Measurements from ENCODE around the gene CAPN5. TPM values are rescaled to one million over a fixed set of nuclear protein-coding genes. Genes with fewer than 3 reads are reported as not detected.

Gene CAPN5
- total and polyA plus RNA-seq, 2 experiments from 2014 or later, result 25.2 to 28.8 TPM

DNA sequence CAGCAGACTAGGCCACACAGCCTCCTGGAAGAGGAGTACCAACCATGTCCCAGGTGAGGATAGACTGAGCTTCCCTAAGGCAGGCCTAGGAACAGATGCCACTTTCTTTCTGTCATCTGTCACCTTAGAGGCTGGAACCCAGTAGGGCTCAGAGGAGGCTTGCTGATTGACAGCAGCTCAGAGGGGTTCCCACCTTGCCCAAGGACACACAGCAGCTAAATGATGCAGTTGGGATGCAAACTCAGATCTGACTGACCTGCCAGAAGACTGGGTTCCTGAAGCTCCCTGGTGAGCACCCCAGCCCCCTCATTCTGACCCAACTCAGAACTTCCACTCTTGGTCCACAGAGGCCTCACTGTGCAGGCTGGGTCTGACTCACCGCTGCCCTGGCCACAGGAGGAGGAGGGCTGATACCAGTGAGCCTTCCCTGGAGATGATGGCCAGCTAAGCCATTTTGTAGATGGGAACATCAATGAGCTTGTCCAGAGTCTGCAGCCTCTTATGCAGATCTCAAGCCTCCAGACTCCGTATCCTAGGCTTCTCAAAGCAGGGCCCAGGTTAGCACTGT, 14.0 kb downstream of the CAPN5 start:
- no peaks in the 10 kb centered on the region for H4K20me1 ChIP-seq (ENCODE audit: insufficient read depth, poor library complexity, severe bottlenecking)
- no peaks in the 10 kb centered on the region for H3K9me2 ChIP-seq (replicated peaks; ENCODE audit: insufficient read depth)
- H3K4me1 ChIP-seq (ENCODE audit: insufficient read depth), result peaks cover 18% of the 10 kb centered on the region
- peaks cover 65% of the 10 kb centered on the region for H3K79me2 ChIP-seq
- H3K9me3 ChIP-seq (ENCODE audit: low read depth), result no peaks in the 10 kb centered on the region
- no peak for TF ChIP-seq EZH2 (IDR thresholded peaks at IDR 0.05; ENCODE audit: borderline replicate concordance)
- H3K27me3 ChIP-seq, result no peaks in the 10 kb centered on the region
- H3K4me3 ChIP-seq, result no peak overlapping the region
- no peak overlapping the region for H3K4me2 ChIP-seq
- 94% methylated on average over 2 of the region's 2 CpGs for WGBS (ENCODE audit: low lambda C conversion rate, missing lambda C conversion rate)
- H3K27ac ChIP-seq, result no peak overlapping the region
- H3K36me3 ChIP-seq (replicated peaks; ENCODE audit: insufficient read depth, low read depth), result no peaks in the 10 kb centered on the region
- no peak for DNase-seq (ENCODE audit: low spot score)
- no peak overlapping the region for H2AFZ ChIP-seq

DNA sequence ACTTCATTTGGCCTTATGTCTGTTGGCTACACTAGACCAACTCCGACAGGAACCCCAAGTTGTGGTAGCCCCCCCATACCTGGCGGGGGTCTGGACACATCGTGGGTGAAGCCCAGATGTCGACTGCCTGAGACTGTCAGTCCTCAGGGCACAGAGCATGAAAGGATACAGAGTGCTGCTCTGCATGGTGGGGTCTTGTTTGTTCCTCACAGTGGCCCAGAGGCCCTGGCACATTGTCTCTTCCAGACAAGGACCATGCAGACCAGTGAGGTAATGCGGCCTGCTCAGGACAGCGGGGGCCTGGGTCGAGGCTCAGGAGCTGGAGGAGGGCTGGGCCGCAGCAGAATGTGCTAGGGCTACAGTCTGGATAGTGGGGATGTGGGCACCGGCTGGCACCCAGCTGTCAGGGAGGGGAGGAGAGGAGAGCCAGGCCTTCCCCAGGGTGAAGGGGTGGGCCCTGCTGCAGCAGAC, 14.6 kb downstream of the CAPN5 start:
- 95% methylated on average over 9 of the region's 9 CpGs for WGBS (ENCODE audit: low lambda C conversion rate, missing lambda C conversion rate)
- H3K27ac ChIP-seq, result no peak overlapping the region
- no peak for TF ChIP-seq EZH2 (IDR thresholded peaks at IDR 0.05; ENCODE audit: borderline replicate concordance)
- TF ChIP-seq, protein P1, sequence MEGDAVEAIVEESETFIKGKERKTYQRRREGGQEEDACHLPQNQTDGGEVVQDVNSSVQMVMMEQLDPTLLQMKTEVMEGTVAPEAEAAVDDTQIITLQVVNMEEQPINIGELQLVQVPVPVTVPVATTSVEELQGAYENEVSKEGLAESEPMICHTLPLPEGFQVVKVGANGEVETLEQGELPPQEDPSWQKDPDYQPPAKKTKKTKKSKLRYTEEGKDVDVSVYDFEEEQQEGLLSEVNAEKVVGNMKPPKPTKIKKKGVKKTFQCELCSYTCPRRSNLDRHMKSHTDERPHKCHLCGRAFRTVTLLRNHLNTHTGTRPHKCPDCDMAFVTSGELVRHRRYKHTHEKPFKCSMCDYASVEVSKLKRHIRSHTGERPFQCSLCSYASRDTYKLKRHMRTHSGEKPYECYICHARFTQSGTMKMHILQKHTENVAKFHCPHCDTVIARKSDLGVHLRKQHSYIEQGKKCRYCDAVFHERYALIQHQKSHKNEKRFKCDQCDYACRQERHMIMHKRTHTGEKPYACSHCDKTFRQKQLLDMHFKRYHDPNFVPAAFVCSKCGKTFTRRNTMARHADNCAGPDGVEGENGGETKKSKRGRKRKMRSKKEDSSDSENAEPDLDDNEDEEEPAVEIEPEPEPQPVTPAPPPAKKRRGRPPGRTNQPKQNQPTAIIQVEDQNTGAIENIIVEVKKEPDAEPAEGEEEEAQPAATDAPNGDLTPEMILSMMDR (IDR thresholded peaks at IDR 0.05; ENCODE audit: poor library complexity), result no peak
- TF ChIP-seq EZH2phosphoT487 (IDR thresholded peaks at IDR 0.05; ENCODE audit: low read depth, severe bottlenecking, unreplicated experiment), result no peak

GRCh38 chr11:77081976-77082836, 15.4 kb downstream of the CAPN5 start:
- H3K27me3 ChIP-seq, result no peaks in the 10 kb centered on the region
- no peak overlapping the region for H3K4me2 ChIP-seq
- no peak overlapping the region for H3K4me3 ChIP-seq
- no peak overlapping the region for H2AFZ ChIP-seq
- H3K36me3 ChIP-seq (replicated peaks; ENCODE audit: insufficient read depth, low read depth), result no peaks in the 10 kb centered on the region
- H3K27ac ChIP-seq, result no peak overlapping the region
- peaks cover 19% of the 10 kb centered on the region for H3K4me1 ChIP-seq (ENCODE audit: insufficient read depth)
- peaks cover 62% of the 10 kb centered on the region for H3K79me2 ChIP-seq
- H4K20me1 ChIP-seq (ENCODE audit: insufficient read depth, poor library complexity, severe bottlenecking), result no peaks in the 10 kb centered on the region
- no peaks in the 10 kb centered on the region for H3K9me3 ChIP-seq (ENCODE audit: low read depth)
- TF ChIP-seq, protein P1 (IDR thresholded peaks at IDR 0.05; ENCODE audit: poor library complexity), result no peak
- TF ChIP-seq EZH2phosphoT487 (IDR thresholded peaks at IDR 0.05; ENCODE audit: low read depth, severe bottlenecking, unreplicated experiment), result no peak
- no peak for TF ChIP-seq EZH2 (IDR thresholded peaks at IDR 0.05; ENCODE audit: borderline replicate concordance)
- H3K9me2 ChIP-seq (replicated peaks; ENCODE audit: insufficient read depth), result no peaks in the 10 kb centered on the region
- WGBS (ENCODE audit: low lambda C conversion rate, missing lambda C conversion rate), result 70% methylated on average over 11 of the region's 11 CpGs
- no peak for DNase-seq (ENCODE audit: low spot score)

More for the DNA sequence above, 14.6 kb downstream of the CAPN5 start:
- DNase-seq (ENCODE audit: low spot score), result no peak
- Histone ChIP-seq H3K36me3 (replicated peaks; ENCODE audit: insufficient read depth, low read depth) (no peaks in the 10 kb centered on the region), H3K79me2 (peaks cover 65% of the 10 kb centered on the region), H3K27me3 (no peaks in the 10 kb centered on the region), H3K4me1 (ENCODE audit: insufficient read depth) (peaks cover 16% of the 10 kb centered on the region), H3K9me3 (ENCODE audit: low read depth) (no peaks in the 10 kb centered on the region), H3K9me2 (replicated peaks; ENCODE audit: insufficient read depth) (no peaks in the 10 kb centered on the region), H3K4me3 (no peak overlapping the region), H3K4me2 (no peak overlapping the region), H4K20me1 (ENCODE audit: insufficient read depth, poor library complexity, severe bottlenecking) (no peaks in the 10 kb centered on the region), H2AFZ (no peak overlapping the region)
